HAP-1 (cell line): ENCODE measurements around the gene FAM120B.

ENCODE experiments used
- DNase-seq, 2 experiments: peaks; one replicate each; pipeline ENCODE4 v3.0.0-alpha.2; 2016 to 2020; ENCODE audit warnings: low spot score in 2 of 2
- H3K27me3 ChIP-seq: fragments of 250-450 bp; sonication (Bioruptor Pico); 2 replicates; pipeline ENCODE4 v1.5.1; 2020; ENCODE audit warnings: low read depth, mild to moderate bottlenecking, moderate library complexity
- H3K36me3 ChIP-seq: fragments of 250-450 bp; sonication (Bioruptor Pico); replicated peaks from 2 replicates; pipeline ENCODE4 v1.5.1; 2020; ENCODE audit warnings: mild to moderate bottlenecking
- H3K4me1 ChIP-seq: fragments of 250-450 bp; sonication (Bioruptor Pico); 2 replicates; pipeline ENCODE4 v1.5.1; 2020; ENCODE audit warnings: mild to moderate bottlenecking
- H3K4me3 ChIP-seq: fragments of 250-450 bp; sonication (Bioruptor Pico); 2 replicates; pipeline ENCODE4 v1.5.1; 2020; ENCODE audit warnings: mild to moderate bottlenecking, moderate library complexity
- H3K9me3 ChIP-seq: fragments of 250-450 bp; sonication (Bioruptor Pico); 2 replicates; pipeline ENCODE4 v1.5.1; 2020; ENCODE audit warnings: mild to moderate bottlenecking, moderate library complexity
- in situ Hi-C: fragments of 300-500 bp; cut with MboI; formaldehyde crosslinking; loops from 3 replicates; pipeline ENCODE4 v1.14.3; 2020; ENCODE audit warnings: low sequenced_read_pairs, inconsistent platforms, mixed read lengths

The FAM120B gene

DNA sequence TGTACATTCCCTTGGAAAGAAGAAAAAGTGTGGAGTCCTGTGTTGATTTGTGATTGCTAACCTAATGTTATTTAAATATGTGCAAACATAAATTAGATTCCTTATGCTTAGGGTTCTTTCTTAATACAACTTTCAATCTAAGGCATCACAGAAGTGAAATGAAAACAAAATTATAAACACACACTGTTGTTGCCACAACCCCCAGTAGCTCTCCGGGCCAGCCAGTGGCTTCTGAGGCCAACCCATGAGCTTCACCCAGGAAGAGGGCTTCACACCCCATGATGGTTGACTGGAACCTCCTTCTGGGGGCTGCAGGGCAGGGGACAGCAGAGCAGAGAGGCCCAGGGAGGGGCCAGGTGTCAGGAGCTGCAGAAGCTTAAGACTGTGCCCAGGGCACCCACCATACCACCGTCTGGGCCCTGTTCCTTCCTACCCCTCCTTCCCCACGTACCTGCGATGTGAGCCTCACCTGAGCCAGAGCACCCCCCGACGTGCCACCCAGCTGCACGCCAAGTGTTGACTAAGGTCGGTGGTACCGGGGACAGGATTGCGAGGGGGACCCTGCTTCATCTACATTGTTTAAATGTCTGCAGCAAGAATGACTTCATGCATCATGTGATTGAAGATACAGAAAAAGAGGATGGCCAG is 110.5 kb downstream of the FAM120B start:
- in situ Hi-C loops: no loop called here
- Histone ChIP-seq H3K27me3 (no peaks in the 10 kb centered on the region), H3K9me3 (no peaks in the 10 kb centered on the region), H3K4me3 (no peak overlapping the region), H3K36me3 (no peaks in the 10 kb centered on the region), H3K4me1 (no peaks in the 10 kb centered on the region)
- DNase-seq: no peak

DNA sequence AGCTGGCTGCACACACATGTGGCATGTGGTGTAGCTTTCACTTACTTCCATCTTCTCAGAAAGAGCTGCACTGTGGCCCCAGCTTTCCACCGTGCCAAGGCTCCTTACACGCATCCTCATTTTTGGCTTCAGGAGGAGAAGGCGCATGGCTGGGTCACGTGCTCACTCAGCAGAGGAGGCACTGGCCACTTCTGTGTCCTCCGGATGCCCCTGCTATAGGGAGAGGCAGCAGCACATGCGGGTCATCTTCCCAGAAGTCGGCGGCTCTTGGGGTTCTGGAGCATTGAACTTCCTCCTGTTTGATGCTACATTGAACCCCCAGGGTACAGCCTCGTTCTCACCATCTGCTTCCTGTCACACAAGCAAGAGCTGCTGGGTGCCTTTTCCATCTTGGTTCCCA is 111.3 kb downstream of the FAM120B start:
- Histone ChIP-seq H3K36me3 (no peaks in the 10 kb centered on the region), H3K9me3 (no peaks in the 10 kb centered on the region), H3K4me1 (no peaks in the 10 kb centered on the region), H3K27me3 (no peaks in the 10 kb centered on the region), H3K4me3 (no peak overlapping the region)
- no peak for DNase-seq
- in situ Hi-C loops: no loop called here

- Histone ChIP-seq H3K9me3 (no peaks in the 10 kb centered on the region), H3K36me3 (no peaks in the 10 kb centered on the region), H3K4me1 (no peaks in the 10 kb centered on the region), H3K27me3 (no peaks in the 10 kb centered on the region), H3K4me3 (no peak overlapping the region)
- in situ Hi-C loops: no loop called here
- DNase-seq: no peak
Observed at GRCh38 chr6:170420283-170420682, 113.7 kb downstream of the FAM120B start.

DNA sequence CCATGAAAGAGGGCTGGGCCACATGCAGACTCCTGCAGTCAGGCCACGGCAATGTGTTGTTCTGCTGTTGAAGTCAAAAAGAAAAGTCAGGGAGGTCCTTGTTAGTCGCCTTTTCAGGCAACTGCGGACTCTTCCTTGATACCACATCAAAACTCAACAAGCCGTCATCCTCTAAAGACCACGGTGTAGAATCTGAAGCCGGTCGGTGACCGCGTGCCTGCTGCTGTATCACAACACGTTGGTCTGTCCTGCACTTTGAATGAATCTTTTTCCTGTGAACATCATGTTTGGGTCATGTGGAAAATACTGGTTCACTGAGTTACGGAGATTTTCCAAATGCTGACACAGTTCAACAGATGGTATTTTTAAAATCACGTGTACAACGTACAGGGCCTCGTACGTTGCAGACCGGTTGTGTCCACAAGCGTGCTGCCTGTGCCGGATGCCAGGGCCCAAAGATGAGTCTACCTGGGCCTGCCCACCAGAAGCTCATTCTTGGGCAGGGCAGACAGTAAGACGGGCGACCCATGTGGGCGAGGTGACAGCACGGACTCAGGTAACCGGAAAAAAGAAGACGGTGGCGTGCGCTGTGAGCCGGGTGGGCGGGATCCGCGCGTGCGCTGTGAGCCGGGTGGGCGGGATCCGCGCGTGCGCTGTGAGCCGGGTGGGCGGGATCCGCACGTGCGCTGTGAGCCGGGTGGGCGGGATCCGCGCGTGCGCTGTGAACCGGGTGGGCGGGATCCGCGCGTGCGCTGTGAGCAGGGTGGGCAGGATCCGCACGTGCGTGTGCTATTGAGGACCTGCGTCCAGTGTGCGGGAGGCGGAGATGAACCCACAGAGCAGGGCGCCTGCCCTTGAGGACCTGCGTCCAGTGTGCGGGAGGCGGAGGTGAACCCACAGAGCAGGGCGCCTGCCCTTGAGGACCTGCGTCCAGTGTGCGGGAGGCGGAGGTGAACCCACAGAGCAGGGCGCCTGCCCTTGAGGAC is 114.5 kb downstream of the FAM120B start:
- Histone ChIP-seq H3K36me3 (no peaks in the 10 kb centered on the region), H3K4me1 (no peaks in the 10 kb centered on the region), H3K27me3 (no peaks in the 10 kb centered on the region), H3K9me3 (no peaks in the 10 kb centered on the region), H3K4me3 (no peak overlapping the region)
- in situ Hi-C loops: no loop called here
- DNase-seq: no peak

- in situ Hi-C loops: no loop called here
- H3K27me3 ChIP-seq: no peaks in the 10 kb centered on the region
Observed at GRCh38 chr6:170421921-170422320, 115.4 kb downstream of the FAM120B start.

DNA sequence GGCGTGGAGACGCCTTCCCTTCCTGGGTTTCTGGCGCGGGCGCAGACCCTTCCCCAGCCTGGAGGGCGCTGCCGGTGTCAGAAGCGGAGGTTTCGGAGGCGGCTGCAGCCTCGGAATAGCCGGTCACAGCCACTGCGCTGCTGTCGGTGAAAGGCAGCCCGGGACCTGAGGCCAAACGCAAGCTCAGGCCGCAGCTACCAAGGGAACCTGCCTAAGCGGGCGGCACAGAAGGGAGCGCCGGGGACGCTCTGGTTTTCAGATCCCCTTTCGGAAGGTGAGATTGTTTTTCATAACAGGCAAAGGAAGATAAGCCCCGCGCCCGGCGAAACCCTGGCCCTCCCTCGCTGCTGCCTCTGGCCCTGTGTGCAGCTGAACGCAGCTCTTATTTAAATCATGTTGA is 116.5 kb downstream of the FAM120B start:
- Histone ChIP-seq H3K27me3 (peaks cover 7% of the 10 kb centered on the region), H3K36me3 (no peaks in the 10 kb centered on the region), H3K4me3 (no peak overlapping the region), H3K4me1 (no peaks in the 10 kb centered on the region), H3K9me3 (no peaks in the 10 kb centered on the region)
- in situ Hi-C loops: no loop called here
- DNase-seq: no peak

More at GRCh38 chr6:170421921-170422320, 115.4 kb downstream of the FAM120B start:
- Histone ChIP-seq H3K4me1 (no peaks in the 10 kb centered on the region), H3K36me3 (no peaks in the 10 kb centered on the region), H3K9me3 (no peaks in the 10 kb centered on the region), H3K4me3 (no peak overlapping the region)
- DNase-seq: no peak

DNA sequence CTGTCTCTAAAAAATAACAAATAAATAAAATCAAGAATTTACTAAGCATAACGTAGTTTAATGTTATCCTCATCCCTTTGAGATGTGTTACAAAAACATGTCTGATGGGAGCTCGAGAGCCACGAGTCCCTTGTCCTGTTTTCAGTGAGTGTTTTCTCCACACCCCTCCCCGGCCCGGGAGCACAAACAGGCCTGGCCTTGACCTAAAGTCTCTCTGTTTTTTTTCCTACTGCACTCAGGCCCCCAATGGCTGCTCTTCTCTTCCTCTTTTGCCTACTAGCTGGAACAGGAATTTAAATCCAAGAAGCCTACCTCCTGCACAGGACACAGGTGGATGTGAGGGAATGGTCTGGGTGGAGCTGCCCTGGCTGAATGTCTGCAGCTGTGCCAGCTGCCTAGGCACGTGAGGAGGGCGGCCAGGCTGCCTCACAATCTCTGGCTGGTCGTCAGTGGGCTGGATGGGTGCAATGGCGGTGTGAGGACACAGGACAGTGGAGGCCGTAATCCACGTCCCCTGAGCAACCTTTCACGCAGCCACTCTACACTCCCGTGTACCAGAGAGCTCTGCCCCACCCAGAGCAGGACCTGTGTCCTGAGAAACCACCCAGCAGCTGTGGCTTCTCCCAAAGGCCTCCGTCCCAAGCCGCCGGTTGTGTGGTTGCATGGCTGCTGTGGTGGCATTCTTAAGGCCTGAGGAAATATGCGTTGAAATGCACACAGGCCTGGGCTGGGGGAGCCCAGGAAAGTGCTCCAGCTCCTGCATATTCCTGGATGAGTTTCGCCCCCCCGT is 117.5 kb downstream of the FAM120B start:
- no peaks in the 10 kb centered on the region for H3K36me3 ChIP-seq
- H3K4me1 ChIP-seq: no peaks in the 10 kb centered on the region
- H3K27me3 ChIP-seq: peaks cover 9% of the 10 kb centered on the region
- no peaks in the 10 kb centered on the region for H3K9me3 ChIP-seq
- H3K4me3 ChIP-seq: no peak overlapping the region
- in situ Hi-C loops: no loop called here
- DNase-seq: no peak

DNA sequence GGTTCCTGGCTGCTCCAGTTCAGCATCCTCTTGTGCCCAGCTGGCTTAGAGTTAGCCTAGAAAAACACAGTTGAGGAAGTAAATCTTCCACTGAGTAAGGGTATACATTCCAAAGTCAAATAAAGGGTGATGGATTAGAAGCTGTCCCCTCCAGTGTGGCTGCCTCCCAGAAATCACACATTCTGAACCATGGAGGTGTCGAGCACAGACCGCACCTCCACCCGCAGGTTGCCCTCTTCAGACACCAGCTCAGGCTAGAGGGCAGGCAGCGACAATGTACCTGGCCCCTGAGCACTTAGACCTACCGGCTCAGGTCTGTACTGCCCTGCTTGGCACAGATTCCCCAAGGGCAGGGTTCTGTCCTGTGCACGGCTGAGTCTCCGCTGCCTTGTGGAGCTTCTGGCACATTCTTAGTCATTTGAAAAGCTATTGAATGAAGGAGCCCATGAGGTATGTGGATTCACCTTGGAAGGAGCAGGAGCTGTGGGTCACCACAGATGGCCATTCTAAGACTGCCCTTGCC is 118.1 kb downstream of the FAM120B start:
- no peak for DNase-seq
- H3K36me3 ChIP-seq: no peaks in the 10 kb centered on the region
- peaks cover 9% of the 10 kb centered on the region for H3K27me3 ChIP-seq
- H3K4me3 ChIP-seq: no peak overlapping the region
- H3K4me1 ChIP-seq: no peaks in the 10 kb centered on the region
- no peaks in the 10 kb centered on the region for H3K9me3 ChIP-seq
- in situ Hi-C loops: no loop called here

GRCh38 chr6:170429450-170429849 is 122.9 kb downstream of the FAM120B start:
- Histone ChIP-seq H3K9me3 (no peaks in the 10 kb centered on the region), H3K36me3 (no peaks in the 10 kb centered on the region), H3K27me3 (peaks cover 11% of the 10 kb centered on the region), H3K4me3 (no peak overlapping the region), H3K4me1 (no peaks in the 10 kb centered on the region)
- DNase-seq: no peak
- in situ Hi-C loops: no loop called here

- Histone ChIP-seq H3K4me3 (no peak overlapping the region), H3K36me3 (no peaks in the 10 kb centered on the region), H3K9me3 (peaks cover 3% of the 10 kb centered on the region; the same call in 1 of the 2 replicates), H3K4me1 (no peaks in the 10 kb centered on the region), H3K27me3 (peaks cover 2% of the 10 kb centered on the region; the same call in 1 of the 2 replicates)
- no peak for DNase-seq
- in situ Hi-C loops: no loop called here
Observed at GRCh38 chr6:170433163-170434116, 126.9 kb downstream of the FAM120B start.

DNA sequence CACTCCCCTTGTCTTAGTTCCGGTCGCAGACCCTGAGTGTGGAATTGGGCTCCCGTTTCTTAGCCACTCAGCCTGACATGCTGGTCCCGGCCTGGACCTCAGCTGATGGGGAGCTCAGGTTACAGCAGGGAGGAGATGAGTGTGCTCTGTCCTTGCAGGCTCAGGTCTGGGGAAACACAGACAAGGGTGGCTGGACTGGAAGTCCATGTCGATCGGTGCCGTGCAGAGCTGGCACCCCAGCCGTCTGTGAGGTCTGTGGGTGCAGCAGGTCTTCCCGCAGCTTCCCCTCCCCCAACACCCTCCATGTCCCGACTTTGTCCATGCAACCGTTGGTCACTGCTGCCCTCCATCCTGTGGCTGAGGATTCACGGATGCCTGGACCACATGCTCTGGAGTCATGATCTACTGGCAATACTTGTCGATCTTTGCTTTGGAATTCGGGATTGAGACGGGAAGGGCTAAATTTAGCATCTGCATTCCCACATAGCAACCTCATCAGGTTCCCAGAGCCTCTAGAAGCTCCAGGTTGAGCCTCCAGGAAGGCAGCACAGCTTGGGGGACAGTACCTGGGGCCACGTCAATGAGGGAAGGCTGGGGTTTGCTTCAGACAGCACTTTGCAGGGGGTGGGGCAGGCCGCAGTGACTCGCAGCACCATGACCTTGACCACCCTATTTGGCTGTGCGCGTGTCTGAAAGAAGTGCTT is 127.7 kb downstream of the FAM120B start:
- Histone ChIP-seq H3K27me3 (0 out of 2 replicates have a peak, but pooled peaks cover 2% of the 10 kb centered on the region), H3K4me3 (no peak overlapping the region), H3K9me3 (peaks cover 3% of the 10 kb centered on the region; the same call in 1 of the 2 replicates), H3K4me1 (no peaks in the 10 kb centered on the region), H3K36me3 (no peaks in the 10 kb centered on the region)
- no peak for DNase-seq
- in situ Hi-C loops: no loop called here

- H3K27me3 ChIP-seq: 0 out of 2 replicates have a peak, but pooled peaks cover 2% of the 10 kb centered on the region
- no peaks in the 10 kb centered on the region for H3K36me3 ChIP-seq
- no peak overlapping the region for H3K4me3 ChIP-seq
- no peaks in the 10 kb centered on the region for H3K4me1 ChIP-seq
- no peak for DNase-seq
- in situ Hi-C loops: no loop called here
- H3K9me3 ChIP-seq: peaks cover 3% of the 10 kb centered on the region; the same call in 1 of the 2 replicates
Observed at GRCh38 chr6:170434821-170435155, 128.2 kb downstream of the FAM120B start.
